WERI-Rb-1 (cell line): ENCODE data around the gene TMEM97.
A peak's percentile ranks its signal among the peaks of the same experiment; 100 is the strongest.

Experiments used
- DNase-seq: peaks from one replicate; pipeline ENCODE4 v3.0.0-alpha.2; 2020
- H3K27ac ChIP-seq: fragments of 250-450 bp; sonication (Bioruptor Pico); 2 replicates; pipeline ENCODE4 v1.5.1; 2020; ENCODE audit warnings: mild to moderate bottlenecking, moderate library complexity
- H3K27me3 ChIP-seq: fragments of 250-450 bp; sonication (Bioruptor Pico); 2 replicates; pipeline ENCODE4 v1.5.1; 2021; ENCODE audit warnings: mild to moderate bottlenecking, low read depth, moderate library complexity; ENCODE audit not compliant: insufficient read depth, severe bottlenecking
- H3K36me3 ChIP-seq: fragments of 250-450 bp; sonication (Bioruptor Pico); 2 replicates; pipeline ENCODE4 v1.5.1; 2020; ENCODE audit warnings: mild to moderate bottlenecking, moderate library complexity
- H3K4me3 ChIP-seq: 2 replicates; pipeline ENCODE4 v1.5.1; 2011; ENCODE audit warnings: low read depth, mild to moderate bottlenecking, control low read depth, low read length
- H3K9me3 ChIP-seq: fragments of 250-450 bp; sonication (Bioruptor Pico); 2 replicates; pipeline ENCODE4 v1.5.1; 2021; ENCODE audit warnings: mild to moderate bottlenecking, moderate library complexity; ENCODE audit not compliant: severe bottlenecking
- TF ChIP-seq, protein P1 (sequence below): IDR thresholded peaks from 2 replicates; pipeline ENCODE4 v1.5.1; 2011; ENCODE audit warnings: low read depth, mild to moderate bottlenecking, control low read depth, inconsistent platforms, low read length

Gene TMEM97

DNA sequence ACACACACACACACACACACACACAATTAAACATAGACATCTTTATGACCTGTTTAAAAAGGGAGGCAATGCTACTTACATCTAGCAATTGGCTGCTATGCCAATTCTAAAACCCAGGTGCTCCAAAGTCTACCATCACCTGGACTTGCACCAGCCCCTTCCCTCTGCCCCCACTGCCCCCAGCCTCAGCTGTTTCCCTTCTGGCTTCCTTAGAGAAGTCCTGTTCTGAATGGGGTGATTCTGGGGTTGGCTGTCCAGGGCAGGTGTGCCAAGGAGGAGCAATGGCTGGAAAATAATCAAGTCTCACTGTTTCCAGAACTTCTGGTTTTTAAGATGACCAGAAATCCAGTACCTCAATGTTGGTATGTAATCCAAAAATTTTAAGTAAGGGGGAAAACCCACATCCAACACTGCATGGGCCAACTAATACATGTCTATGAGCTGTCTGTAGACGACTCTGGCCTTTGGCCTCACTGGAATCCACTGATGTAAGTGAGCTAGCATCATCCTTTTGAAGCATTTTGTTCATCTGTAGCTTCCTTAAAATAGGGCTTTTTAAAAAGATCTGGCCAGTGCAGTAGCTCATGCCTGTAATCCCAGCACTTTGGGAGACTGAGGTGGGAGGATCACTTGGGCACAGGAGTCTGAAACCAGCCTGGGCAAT, 14.2 kb downstream of the TMEM97 start:
- peaks cover 35% of the 10 kb centered on the region for H3K36me3 ChIP-seq
- DNase-seq, result no peak
- no peak overlapping the region for H3K27ac ChIP-seq
- H3K4me3 ChIP-seq, result no peak overlapping the region
- TF ChIP-seq, protein P1, sequence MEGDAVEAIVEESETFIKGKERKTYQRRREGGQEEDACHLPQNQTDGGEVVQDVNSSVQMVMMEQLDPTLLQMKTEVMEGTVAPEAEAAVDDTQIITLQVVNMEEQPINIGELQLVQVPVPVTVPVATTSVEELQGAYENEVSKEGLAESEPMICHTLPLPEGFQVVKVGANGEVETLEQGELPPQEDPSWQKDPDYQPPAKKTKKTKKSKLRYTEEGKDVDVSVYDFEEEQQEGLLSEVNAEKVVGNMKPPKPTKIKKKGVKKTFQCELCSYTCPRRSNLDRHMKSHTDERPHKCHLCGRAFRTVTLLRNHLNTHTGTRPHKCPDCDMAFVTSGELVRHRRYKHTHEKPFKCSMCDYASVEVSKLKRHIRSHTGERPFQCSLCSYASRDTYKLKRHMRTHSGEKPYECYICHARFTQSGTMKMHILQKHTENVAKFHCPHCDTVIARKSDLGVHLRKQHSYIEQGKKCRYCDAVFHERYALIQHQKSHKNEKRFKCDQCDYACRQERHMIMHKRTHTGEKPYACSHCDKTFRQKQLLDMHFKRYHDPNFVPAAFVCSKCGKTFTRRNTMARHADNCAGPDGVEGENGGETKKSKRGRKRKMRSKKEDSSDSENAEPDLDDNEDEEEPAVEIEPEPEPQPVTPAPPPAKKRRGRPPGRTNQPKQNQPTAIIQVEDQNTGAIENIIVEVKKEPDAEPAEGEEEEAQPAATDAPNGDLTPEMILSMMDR, result no peak
- H3K9me3 ChIP-seq, result no peaks in the 10 kb centered on the region
- H3K27me3 ChIP-seq, result no peaks in the 10 kb centered on the region

DNA sequence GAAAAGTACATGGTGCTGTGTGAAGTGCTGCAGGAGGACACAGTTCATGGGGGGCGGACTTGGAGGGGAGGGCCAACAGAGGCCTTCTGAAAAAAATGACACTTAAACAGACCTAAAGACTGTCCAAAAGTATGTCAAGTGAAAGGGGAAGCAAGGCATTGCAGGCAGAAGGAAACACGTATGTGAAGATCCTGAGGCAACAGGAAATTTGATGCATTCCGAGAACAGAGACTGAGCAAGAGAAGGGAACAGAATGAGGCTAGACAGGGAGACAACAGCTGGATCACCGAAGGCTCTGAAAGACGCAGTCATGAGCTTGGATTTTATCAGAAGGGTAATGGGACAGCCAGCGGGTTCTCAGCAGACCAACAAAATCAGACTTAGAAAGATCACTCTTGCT, 15.2 kb downstream of the TMEM97 start:
- Histone ChIP-seq H3K27me3 (no peaks in the 10 kb centered on the region), H3K27ac (no peak overlapping the region), H3K4me3 (no peak overlapping the region), H3K9me3 (no peaks in the 10 kb centered on the region), H3K36me3 (peaks cover 25% of the 10 kb centered on the region)
- TF ChIP-seq, protein P1, result no peak
- no peak for DNase-seq

DNA sequence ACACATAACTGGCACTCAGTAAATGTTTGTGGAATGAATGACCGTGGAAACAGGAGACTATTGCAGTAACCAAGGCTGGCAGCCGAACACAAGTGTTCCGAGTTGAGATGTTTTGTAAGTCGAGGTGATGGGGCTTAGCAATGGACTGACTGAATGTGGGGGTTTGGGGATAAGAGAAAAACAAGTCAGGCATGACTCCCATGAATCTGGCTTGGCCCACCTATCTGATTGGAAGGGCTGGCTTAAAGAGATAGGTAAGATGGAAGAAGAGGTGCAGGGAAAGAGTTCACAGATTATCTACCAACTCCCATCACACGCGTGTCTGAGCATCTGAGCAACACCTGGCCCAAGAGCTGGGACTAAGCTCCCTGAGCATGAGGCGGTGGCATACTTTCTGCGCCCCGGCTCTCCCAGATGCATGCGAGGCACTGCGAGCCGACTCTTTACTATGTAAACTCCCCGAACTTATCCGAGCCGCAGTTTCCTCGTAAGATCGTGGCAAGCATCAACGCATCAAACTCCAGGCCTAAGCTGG, 15.7 kb downstream of the TMEM97 start:
- Histone ChIP-seq H3K9me3 (no peaks in the 10 kb centered on the region), H3K27ac (peak overlapping the region; percentile 27; the same call in 1 of the 2 replicates), H3K27me3 (no peaks in the 10 kb centered on the region), H3K36me3 (peaks cover 20% of the 10 kb centered on the region), H3K4me3 (peak overlapping the region; percentile 73)
- TF ChIP-seq, protein P1, result no peak
- no peak for DNase-seq

DNA sequence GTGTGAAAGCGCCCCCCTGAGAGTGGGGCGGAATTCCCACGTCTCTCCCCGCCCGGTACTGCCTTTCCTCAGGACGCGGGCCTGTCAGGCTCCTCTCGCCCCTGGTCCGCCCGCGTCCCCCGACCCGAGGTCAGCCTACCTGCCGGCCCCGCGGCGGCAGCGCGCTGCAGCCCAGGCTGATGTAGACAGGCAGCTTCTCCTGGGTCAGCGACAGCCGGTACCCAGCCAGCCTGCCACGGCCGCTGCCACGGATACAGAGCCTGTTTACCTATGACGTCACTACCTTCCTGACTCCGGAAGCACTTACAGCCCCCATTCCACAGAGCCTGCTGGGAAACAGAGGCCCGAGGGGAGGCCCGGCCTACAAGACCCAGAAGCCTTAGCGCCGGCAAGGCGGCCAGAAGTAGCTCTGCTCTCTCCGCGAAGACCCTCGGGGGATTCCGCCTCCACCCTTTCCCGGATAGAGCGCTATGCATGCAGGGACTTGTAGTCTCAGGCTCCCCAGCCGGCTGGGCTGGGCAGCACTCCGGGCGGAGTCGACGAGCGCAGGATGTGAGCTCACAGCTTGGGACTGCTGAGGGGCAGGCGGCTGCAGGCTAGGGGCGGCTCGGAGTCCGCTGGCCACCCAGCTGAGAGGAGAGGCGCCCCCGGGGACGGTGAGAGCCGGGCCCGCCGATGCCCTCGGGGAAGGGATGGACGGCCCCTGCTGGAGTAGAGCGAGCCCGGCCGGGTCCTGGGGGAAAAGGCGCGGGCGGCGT, 16.4 kb downstream of the TMEM97 start, which contains the start of the genes IFT20 and TNFAIP1:
TSS of gene IFT20 (minus strand) at position 272 of the 758 bp plus-strand sequence. CDS start 3,487 bp downstream, outside the sequence.
TSS of gene TNFAIP1 (plus strand) at position 561 of the 758 bp plus-strand sequence. CDS start 3,761 bp downstream, outside the sequence.
- DNase-seq, result peak; percentile 99
- H3K27ac ChIP-seq, result peak within 1 kb of the TSS; percentile 62

DNA sequence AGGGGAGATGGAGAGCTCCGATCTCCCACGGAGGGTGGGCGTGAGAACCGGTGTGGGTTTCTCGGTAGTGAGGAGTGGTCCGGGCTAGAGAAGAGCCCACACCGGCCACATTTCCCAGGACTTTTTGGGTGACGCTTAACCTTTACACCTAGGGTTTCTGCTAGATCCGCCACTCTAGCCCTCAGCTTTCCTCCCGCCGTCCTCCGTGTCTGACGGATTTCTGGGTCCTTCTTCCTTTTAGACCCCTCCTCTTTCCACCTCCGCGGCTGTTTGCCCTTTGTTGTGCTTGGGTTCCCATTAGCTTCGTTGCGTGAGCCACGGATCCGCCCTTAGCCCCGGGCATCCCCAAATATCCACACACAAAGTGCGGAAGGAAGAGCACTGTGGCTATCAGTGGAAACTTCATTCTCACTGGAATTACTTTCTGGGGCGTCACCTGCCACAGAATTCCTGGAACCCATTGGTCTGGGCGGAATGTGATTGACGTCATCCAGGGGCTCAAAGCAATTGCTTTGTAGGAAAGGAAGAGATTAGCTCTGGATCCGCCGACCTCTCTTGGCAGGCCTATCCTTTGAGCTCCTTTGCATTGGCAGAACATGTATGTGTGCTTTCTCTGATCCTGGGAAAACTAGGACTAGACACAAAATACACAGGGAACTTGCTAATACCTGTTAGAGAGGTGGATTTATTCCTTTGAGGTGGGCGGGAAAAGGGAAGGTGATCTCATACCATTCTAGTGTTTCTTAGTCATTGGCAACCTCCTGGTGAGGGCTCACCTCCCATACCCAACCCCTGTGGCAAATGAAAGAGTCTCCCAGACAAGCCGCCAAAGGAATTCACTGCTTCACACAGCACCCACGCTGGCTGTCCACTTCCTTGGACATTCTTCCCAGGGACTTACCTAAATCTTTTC, 17.2 kb downstream of the TMEM97 start:
- H3K4me3 ChIP-seq, result peak overlapping the region; percentile 73
- TF ChIP-seq, protein P1, result no peak
- DNase-seq, result peak; percentile 89
- H3K9me3 ChIP-seq, result no peaks in the 10 kb centered on the region
- H3K36me3 ChIP-seq, result peaks cover 14% of the 10 kb centered on the region
- H3K27ac ChIP-seq, result peak overlapping the region; percentile 62
- no peaks in the 10 kb centered on the region for H3K27me3 ChIP-seq

More for the DNA sequence above, 16.4 kb downstream of the TMEM97 start, which contains the start of the genes IFT20 and TNFAIP1:
- peak within 1 kb of the TSS; percentile 73 for H3K4me3 ChIP-seq
- H3K36me3 ChIP-seq, result peaks cover 17% of the 10 kb centered on the region
- TF ChIP-seq, protein P1, result no peak
- H3K9me3 ChIP-seq, result no peaks in the 10 kb centered on the region
- H3K27me3 ChIP-seq, result no peaks in the 10 kb centered on the region
